HG02852 (cell line): ENCODE data around the gene SLC4A2.

Source experiments
- ATAC-seq: cut with Tn5 transposase; IDR thresholded peaks from one replicate; pipeline ENCODE4 v1.9.1; 2021; ENCODE audit warnings: mild to moderate bottlenecking, moderate library complexity; ENCODE audit not compliant: unreplicated experiment

The SLC4A2 gene

DNA sequence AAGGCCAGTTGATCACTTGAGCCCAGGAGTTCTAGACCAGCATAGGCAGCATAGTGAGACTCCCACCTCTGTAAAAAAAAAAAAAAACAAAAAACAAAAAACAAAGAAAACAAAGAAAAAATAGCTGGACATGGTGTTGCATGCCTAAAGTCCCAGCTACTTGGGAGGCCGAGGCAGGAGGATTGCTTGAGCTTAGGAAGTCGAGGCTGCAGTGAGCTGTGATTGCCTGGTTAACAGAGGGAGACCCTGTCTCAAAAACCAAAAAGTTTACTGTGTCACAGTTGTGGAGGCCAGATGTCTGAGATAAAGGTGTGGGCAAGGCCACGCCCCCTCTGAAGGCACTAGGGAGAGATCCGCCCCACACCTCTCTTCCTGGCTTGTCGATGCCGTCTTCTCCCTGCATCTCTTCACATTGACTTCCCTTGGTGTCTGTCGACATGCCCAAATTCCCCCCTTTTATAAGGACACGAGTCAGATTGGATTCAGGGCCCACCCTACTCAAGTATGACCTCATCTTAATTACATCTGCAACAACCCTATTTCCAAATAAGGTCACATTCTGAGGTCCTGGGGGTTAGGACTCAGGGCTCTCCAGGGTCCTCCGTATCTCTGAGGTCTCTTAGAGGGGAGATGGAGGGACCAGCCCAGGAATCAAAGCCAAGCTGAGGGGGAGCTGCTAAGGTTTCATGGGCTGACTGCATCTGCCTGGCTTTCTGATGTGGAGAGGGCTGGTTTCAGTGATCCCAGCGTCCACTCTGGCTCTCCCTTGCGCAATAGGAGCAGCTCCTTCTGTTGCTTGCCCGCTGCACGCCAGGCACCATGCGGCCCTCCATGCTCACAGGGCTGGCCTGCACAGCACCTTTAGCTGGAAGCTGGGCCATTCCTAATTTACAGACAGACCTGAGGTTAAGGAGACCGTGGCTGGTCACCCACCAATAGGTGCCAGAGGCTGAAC lies 50.0 kb downstream of the SLC4A2 start:
- no peak for ATAC-seq

DNA sequence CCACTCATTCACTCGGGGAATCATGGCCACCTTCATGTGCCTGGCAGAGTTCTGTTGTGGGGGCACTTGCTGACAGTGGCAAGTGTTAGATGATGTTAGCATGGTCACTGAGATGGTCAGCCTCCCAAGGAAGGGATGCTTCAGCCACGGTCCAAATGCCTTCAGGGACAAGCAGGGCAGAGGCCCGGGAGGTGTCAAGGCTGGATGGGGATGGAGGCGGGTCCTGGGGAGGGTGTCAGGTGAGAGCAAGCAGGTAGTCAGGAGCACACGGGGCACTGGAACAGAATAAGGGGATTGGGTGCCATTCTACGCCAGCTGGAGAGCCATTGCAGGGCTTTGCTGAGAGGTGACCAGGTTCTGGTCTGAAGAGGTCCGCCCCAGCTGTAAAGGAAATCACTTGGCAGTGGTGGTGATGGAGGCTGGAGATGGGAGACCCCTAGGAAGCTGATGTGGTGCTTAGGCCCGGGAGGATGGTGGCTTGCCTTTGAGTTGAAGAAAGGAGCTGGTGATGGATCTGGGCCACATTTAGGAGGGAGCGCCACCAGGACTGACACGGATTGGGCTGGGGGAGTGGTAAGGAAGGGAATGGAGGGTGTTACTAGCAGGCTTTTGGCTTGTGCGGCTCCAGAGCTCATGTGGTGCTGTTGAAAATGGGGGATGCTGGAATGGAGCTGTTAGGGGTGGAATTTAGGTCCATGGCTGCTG lies 51.0 kb downstream of the SLC4A2 start:
- ATAC-seq, result no peak

DNA sequence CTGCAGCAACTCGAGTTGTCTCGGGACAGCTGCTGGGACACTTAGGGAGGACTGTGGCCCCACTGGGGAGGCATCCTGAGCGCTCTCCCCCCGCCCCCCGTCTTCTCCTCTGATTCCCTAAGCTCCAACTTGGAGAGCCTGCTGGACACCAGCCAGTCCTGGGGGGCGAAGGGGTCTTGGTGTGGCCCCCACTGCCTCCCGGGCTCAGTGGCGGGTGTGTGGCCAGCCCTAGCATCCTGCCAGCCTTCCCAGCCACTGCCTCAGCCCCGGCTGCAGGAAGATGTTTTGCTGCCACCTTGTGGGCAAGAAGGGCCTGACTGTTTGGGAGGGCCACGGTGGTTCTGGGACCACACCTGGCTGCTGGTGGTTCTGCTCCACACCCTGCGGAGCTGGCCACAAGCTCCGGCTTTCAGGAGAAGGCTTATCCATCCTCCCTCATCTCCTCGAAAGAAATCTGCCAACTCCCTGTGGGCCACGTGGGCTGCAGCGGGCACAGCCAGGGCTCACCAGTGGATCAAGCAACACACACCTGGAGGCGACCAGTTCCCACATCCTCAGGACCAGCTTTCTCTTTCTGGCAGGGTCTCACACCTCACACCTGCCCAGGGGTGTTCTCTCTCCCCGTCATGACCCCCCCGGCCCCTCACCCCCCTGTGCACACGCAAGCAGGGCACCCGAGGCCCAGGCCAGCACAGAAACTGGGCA lies 51.7 kb downstream of the SLC4A2 start:
- peak; percentile 85 for ATAC-seq

DNA sequence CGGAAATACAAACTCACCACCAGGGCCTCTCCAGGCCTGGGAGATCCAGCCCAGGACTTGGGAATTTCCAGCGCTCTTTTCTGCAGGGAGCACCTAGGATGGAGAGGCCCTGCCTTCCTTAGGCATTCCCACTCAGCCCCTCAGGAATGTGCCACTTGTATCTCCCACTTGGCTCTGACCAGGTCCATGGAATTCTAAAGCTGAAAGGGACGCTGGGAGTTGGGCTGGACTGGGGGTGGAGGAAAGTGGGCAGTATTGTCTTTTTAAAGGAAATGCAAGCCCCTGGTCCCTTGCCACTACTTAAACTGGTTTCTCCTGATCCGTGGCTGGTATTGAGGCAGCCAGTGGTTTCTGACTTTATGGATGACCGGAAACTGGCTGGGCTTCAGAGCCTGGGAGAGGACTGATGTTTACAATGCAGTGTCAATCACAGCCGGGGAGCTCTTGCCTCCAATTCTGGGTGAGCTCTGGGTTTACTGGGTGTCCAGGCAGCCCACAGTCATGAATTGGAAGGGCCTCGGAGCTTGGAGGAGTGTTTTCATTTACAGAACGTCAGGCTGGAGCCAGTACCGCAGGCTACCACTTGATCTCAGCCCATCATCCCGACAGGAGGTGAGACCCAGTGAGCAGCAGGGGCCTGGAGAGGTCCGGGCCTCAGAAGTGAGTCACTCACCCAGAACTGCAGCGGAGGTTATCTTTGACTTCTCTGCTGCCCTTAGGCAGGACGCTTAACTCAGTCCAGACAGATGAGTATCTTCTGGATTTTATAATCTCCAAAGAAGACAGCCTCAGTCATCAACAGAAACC lies 54.2 kb downstream of the SLC4A2 start:
- ATAC-seq, result no peak

DNA sequence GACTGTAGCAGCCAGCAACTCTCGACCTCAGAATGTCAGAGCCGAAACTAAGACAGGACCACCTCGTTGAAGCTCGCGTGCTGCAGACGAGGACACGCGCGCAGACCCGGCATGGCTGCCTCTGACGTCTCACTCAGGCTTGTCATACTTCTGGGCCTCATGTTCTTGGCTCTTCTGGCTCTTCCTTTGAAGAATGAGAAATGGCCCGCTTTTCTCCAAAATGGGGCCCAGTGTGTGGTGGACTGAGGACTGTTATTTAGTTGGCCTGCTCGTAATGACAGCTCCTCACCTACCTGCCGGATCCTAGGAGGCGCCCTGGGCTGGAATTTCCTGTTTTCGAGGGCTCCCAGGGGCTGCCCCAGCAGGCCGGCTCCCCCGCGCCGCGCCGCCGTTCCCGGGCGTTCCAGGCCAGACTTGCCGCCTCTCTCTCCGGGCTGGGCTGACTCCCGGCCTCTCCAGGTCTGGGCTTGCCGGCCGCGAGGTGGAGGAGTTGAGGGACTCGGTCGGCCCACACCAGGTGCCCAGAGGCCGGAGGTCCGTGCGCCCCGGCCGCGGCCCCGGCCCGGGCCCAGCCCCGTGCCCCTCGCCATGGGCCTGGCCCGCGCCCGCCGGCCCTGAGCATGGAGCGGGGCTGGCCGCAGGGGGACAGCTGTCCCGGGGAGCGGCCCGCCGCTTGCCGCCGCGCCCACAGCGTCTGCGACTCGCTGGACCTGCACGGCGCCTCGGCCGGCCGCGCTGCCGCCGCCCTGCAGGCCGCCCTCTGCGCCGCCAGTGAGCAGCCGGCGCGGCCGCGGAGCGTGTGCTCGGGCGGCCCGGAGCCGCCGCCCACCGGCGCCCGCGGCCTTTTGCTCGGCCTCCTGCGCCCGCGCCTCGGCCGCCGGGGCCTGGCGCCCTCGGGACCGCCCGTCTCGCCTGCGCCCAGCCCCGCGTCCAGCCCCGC lies 55.0 kb downstream of the SLC4A2 start:
- ATAC-seq, result no peak

DNA sequence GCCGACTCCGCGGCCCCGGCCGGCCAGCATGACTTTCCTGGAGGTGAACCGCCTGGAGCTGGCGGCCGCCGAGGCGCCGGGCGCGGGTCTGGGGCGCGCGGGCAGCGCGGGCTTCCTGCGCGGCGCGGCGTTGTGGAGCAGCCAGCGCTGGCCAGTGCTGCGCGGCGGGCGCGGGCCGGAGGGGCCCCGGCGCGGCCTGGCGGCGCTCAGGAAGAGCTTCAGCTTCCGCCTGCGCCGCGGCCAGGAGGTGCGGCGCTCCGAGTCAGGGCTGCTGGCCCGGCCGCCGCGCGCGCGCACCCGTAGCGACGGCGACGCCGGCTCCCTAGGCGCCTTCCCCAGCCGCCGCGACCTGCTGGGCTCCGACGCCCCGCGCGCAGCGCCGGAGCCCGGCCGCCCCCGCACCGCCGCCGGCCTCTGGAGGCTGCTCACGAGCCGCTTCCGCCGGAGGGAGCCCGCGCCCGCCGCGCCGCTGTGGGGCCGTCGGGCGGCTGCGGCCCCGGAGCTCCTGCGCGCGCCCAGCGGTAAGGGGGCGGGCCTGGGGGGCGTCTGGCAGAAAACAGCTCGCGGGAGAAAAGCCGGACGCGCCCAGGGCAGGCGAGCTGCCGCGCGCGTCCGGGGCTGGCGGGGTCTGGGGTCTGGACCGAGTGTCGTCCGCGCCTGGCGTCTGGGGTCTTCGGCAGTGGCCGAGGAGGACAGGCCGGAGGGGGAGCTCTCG lies 55.9 kb downstream of the SLC4A2 start:
- ATAC-seq, result no peak

DNA sequence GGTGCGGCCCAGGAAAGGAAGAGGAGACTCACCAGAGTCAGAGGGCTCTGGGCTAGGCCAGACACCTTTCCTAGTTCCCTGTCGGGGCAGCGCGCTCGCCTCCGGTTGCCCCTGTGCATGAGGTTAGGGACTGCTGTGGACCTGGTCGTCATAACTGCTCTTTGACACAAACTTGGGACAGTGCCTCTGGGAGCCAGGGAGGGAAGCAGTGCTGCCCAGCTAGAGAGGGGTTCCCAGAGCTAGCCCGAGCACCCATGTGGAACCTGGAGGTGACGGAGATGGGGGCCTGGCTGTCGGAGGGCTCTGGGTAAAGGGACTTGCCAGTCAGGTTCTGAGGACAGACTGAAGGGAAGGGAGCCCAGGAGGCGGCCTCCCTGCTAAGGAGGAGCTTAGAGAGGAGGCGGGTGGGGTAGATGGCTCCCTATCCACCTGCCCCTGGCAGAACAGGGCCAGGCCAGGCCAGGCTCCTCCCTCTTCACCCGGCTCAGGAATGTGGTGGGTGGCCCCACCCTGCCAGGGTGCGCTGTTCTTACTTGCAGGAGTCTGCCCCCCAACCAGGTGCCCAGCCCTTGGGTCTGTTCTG lies 56.5 kb downstream of the SLC4A2 start:
- ATAC-seq, result no peak

DNA sequence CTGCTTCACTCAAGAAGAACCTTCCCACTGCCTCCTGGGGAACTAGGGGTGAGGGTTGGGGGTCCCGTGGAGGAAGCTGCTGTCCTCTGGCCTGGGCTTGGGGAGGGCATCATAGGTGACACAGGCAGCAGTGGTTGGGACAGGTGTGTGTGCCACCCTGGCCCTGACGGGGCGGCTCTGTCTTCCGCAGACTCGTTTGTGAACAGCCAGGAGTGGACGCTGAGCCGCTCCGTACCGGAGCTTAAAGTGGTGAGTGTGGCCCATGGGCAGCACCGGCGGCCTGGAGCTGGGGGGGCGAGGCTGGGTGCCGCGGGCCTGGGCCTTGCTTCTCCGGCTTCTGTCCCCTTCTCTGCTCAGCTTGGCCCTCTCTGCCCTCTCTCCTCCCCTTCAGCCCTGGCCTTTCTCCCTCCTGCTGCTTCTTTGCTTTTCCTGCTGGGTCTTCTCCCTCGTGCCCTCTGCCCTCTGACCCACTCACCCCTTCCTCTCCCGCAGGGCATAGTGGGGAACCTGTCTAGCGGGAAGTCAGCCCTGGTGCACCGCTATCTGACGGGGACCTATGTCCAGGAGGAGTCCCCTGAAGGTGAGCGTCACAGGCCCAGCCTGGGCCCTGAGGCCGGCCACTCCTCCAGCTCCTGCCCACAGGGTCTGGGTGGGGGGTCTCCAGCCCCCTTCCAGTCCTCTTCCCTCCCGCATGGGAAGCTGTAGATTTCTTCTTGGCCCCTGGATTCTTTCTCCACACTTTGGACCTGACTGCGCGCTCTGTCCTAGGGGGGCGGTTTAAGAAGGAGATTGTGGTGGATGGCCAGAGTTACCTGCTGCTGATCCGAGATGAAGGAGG lies 57.4 kb downstream of the SLC4A2 start:
- no peak for ATAC-seq

DNA sequence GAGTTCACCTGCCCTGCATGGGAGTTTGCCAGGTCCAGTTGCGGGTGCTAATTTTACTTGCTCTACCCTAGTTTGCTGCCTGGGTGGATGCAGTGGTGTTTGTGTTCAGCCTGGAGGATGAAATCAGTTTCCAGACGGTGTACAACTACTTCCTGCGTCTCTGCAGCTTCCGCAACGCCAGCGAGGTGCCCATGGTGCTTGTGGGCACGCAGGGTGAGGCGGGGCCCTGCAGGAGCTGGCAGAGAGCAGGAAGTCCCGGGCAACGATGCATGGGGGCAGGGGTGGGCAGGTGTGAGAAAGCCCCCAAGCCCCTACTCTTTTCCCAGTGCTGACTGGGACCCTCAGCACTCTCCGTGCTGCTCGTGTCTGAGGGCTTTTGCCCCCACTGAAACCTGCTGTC lies 58.2 kb downstream of the SLC4A2 start:
- no peak for ATAC-seq

DNA sequence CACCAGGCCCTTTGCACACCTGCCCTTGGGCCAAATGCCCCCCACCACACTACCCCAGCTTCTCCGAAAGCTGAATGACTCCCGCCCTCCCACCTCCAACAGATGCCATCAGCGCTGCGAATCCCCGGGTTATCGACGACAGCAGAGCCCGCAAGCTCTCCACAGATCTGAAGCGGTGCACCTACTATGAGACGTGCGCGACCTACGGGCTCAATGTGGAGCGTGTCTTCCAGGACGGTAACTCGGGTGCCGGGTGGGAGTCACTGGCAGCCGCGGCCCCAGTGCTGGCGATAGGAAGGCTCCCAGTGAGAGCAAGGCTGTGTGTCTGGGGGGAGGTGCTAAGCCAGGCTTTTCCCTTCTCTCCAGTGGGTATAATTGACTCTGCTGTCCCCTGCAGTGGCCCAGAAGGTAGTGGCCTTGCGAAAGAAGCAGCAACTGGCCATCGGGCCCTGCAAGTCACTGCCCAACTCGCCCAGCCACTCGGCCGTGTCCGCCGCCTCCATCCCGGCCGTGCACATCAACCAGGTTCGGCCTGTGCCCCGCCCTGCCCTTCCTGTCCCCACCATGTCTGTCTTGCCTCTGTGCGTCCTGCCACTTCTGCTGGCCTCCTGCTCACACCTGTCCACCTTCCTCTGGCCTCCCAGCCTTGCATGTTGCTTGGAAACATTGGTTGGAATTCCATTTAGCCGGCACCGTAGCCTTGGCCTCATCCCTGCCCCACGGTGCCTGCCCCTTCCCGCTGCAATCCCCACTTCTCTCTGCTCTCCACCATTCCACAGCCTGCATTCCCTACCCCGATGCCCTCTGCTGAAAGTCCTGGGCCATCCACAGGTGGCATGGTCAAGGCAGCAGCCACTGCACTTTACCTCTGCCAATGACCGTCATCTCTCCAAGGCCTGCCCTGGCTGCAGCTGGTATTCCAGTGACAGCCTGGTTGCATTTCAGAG lies 59.0 kb downstream of the SLC4A2 start:
- ATAC-seq, result no peak

DNA sequence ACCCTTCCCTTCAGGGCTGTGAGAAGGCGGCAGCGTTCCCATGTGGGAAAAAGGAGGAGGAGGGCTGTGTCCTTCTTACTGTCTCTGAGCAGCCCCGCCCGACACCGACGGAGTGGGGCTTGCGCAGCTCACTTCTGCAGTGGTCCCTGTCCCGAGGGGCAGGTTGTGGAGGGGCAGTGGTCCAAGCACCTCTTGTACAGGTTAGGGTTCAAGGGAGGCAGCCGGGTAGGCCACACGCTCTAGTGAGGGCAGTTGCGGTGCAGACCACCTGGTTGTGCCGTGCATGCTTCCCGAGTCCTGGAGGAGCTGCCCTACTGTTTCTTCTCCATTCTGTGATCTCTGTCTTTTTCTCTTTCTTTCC lies 59.6 kb downstream of the SLC4A2 start:
- no peak for ATAC-seq

DNA sequence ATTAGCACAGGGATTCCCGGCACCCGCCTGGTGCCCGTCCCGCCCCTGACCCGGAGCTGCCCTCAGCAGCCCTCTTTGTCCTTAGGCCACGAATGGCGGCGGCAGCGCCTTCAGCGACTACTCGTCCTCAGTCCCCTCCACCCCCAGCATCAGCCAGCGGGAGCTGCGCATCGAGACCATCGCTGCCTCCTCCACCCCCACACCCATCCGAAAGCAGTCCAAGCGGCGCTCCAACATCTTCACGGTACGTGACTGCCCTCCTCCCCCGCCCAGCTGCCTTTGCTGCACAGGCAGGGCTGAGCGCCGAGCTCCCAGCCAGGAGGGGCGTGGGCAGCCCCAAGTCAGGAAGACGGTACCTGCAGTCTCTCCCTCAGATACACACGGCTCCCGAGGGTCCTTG lies 60.5 kb downstream of the SLC4A2 start:
- no peak for ATAC-seq

DNA sequence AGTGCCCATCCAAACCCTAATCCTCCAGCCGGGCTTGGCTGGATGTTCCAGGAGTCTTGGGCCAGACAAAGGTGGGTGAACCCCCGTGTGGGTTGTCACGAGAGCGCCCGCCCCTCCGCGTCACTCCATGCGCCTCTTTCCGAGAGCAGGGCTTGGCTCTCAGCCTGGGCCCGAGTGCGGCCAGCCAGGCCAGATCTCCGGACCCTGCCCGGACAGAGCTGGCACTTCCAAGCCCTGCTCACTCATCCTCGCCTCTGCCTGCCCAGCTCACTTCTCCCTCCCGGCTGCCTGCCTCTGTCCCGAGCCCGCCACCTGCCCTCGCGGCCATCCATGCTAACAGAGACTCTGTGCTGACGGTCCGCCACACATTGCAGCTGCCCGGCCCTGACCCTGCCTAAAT lies 61.5 kb downstream of the SLC4A2 start:
- no peak for ATAC-seq

DNA sequence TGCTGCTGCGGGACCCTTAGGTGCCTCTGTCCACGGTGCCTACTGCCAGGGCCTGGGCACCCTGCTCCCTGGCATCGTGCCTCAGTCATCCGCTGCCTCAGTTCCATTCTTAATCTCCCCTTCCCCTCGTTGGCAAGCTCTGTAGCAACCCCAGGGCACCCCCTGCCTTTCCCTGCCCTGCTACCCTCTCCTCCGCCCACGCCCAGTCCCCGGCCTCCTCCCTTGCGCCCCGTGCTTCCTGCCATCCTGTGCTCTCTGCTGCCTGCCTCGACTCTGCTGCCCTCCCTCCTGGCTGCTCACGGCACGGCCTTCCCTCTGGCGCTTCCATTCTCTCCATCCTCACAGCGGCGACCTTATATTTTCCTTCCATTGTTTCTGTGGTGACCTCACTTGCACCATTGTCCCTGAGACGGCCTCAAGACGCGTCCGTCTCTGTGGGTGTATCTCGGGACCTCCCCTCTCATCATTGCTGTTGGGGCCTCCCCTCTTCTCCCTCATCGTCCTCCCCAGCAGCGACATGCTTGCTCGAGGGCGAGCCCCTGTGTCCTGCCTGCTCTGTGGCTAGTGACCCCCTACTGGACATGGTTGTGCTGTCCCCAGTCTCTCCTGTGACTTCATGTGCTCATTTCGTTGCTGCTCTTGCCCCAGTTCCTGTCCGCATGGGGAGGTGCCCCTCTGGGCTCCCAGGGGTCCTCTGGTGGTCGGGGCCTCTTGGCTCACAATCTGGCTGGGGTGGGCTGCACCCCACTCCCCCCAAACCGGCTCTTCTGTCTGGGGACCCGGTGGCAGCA lies 62.2 kb downstream of the SLC4A2 start:
- no peak for ATAC-seq

DNA sequence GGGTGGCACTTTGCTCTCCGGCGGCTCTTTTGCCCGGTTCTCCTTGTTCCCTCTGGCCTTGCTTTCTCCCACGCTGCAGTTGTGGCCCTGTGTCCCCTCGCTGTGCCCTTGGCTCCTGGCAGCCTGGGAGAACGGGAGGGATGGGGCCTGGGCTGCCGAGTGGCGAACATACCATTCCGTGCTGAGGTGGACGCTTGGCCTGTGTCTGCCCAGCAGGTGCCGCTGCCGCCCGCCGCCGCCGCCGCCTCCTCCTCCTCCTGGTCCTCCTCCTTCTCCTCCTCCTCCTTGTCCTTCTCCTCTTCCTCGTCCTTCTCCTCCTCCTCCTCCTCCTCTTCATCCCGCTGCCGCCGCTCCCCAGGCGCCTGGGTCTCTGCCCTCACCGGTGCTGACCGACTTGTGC lies 62.9 kb downstream of the SLC4A2 start:
- no peak for ATAC-seq

DNA sequence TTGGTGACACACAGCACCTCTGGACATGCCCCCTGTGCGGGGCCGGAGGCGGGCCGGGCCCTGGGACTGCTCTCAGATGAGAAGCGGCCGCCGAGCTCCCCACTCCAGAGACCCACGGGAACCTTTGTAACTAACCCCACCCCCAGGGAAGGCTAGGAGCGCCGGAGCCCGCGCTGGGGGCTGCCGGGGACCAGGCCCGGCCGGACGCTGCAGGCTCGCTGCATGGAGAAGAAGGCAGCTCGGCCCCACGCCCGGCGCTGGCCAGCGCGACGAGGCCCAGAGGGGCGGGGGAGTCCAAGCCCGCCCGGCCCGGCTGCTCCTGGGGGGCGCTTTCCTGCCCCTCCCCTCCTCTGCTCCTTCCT lies 63.4 kb downstream of the SLC4A2 start:
- no peak for ATAC-seq
